Measurements from ENCODE around the gene ATP8A2. TPM values are rescaled to one million over a fixed set of nuclear protein-coding genes. Genes with fewer than 3 reads are reported as not detected.

The ATP8A2 gene
- total and polyA plus RNA-seq, 2 of the 4 experiments (the other 2 are of a cell fraction) = 0.02 to 0.18 TPM

- Histone ChIP-seq H2BK20ac (ENCODE audit: low read depth, low read length) (no peak overlapping the region), H3K18ac (ENCODE audit: low read depth, low read length) (no peak overlapping the region), H2AK9ac (replicated peaks; ENCODE audit: low read depth, low read length, poor library complexity) (no peak overlapping the region), H2BK15ac (ENCODE audit: low read depth, low read length) (no peak overlapping the region), H3K4me1 (ENCODE audit: control insufficient read depth, insufficient read depth, low read length) (no peaks in the 10 kb centered on the region), H4K8ac (ENCODE audit: low read depth in 2 of 2, low read length in 2 of 2) (no peak overlapping the region), H3K36me3 (ENCODE audit: control insufficient read depth, insufficient read depth, low read length) (no peaks in the 10 kb centered on the region), H2BK120ac (ENCODE audit: low read depth, low read length) (no peak overlapping the region), H3K4me2 (ENCODE audit: low read depth, low read length) (no peak overlapping the region), H3K9ac (ENCODE audit: low read depth, low read length) (no peak overlapping the region), H3K14ac (replicated peaks; ENCODE audit: low read depth, low read length) (no peak overlapping the region), H3K4me3 (ENCODE audit: insufficient read depth, low read depth, low read length) (no peak overlapping the region), H2BK5ac (ENCODE audit: low read depth, low read length, poor library complexity, severe bottlenecking) (no peak overlapping the region), H3K79me1 (ENCODE audit: low read depth in 1 of 2, low read length in 2 of 2) (no peaks in the 10 kb centered on the region), H3K9me1 (ENCODE audit: insufficient read depth, low read length) (no peaks in the 10 kb centered on the region), H3K4ac (ENCODE audit: low read depth, low read length) (no peak overlapping the region), H3K9me3 (ENCODE audit: control insufficient read depth, insufficient read depth, low read length) (peaks cover 2% of the 10 kb centered on the region; the same call in 1 of the 2 replicates), H4K91ac (ENCODE audit: insufficient read depth, low read depth, low read length) (no peak overlapping the region), H4K5ac (ENCODE audit: low read depth, low read length) (no peak overlapping the region), H3K27ac (ENCODE audit: insufficient read depth, low read length) (no peak overlapping the region), H3K23ac (ENCODE audit: low read depth, low read length) (no peak overlapping the region), H3K56ac (ENCODE audit: extremely low read depth, insufficient read depth, low read length) (no peak overlapping the region), H2AK5ac (ENCODE audit: low read depth, low read length) (no peak overlapping the region), H2AFZ (replicated peaks; ENCODE audit: low read length, poor library complexity) (no peak overlapping the region), H3K27me3 (ENCODE audit: control insufficient read depth, insufficient read depth, low read length) (no peaks in the 10 kb centered on the region), H4K20me1 (ENCODE audit: insufficient read depth, low read length) (no peaks in the 10 kb centered on the region)
- CTCF ChIA-PET = no interaction called here
- TF ChIP-seq RAD21 (IDR thresholded peaks at IDR 0.05; ENCODE audit: low read length) (no peak), MAZ (IDR thresholded peaks at IDR 0.05; ENCODE audit: borderline replicate concordance, low read depth, low read length) (no peak), CEBPB (IDR thresholded peaks at IDR 0.05; ENCODE audit: low read depth, low read length) (no peak), CHD1 (IDR thresholded peaks at IDR 0.05; ENCODE audit: low read depth, low read length) (no peak), CTCF (conservative IDR thresholded peaks at IDR 0.05; ENCODE audit: low read depth, low read length) (no peak), RCOR1 (IDR thresholded peaks at IDR 0.05; ENCODE audit: insufficient replicate concordance, low read length) (no peak), USF2 (IDR thresholded peaks at IDR 0.05; ENCODE audit: low read depth, low read length) (no peak), BHLHE40 (IDR thresholded peaks at IDR 0.05; ENCODE audit: low read depth, low read length) (no peak), NFE2L2 (IDR thresholded peaks at IDR 0.05; ENCODE audit: low read depth, low read length) (no peak), RFX5 (IDR thresholded peaks at IDR 0.05; ENCODE audit: low read depth, low read length) (no peak), MAFK (IDR thresholded peaks at IDR 0.05; ENCODE audit: low read depth, low read length) (no peak), POLR2A (IDR thresholded peaks at IDR 0.05; ENCODE audit: low read depth, low read length) (no peak), MXI1 (IDR thresholded peaks at IDR 0.05; ENCODE audit: borderline replicate concordance, low read depth, low read length) (no peak)
- no peak for ATAC-seq (ENCODE audit: low read depth)
- no peak for DNase-seq
- dilution Hi-C loops (cut with HindIII; ENCODE audit: low sequenced_read_pairs, unreplicated experiment) = no loop called here
- POLR2A ChIA-PET (ENCODE audit: unreplicated experiment) = no interaction called here
- intact Hi-C loops (cut with micrococcal nuclease) = no loop called here
- WGBS, 2 experiments (ENCODE audit: extremely low coverage in 2 of 2, insufficient read length in 1 of 2) = no CpG with 5 or more reads among the region's 6 CpGs
- no TSS peak for BruUV-seq (replicated peaks)
- in situ Hi-C loops (cut with MboI; ENCODE audit: low sequenced_read_pairs) = no loop called here
These were observed 574.5 kb downstream of the ATP8A2 start for GRCh38 chr13:25946321-25946720.
